GM18520 (cell line): ENCODE data around the gene RAB27A.

Source experiments
- ATAC-seq: cut with Tn5 transposase; IDR thresholded peaks from one replicate; pipeline ENCODE4 v1.9.1; 2021; ENCODE audit not compliant: unreplicated experiment

Gene RAB27A

GRCh38 chr15:55230051-55230670 is 59.5 kb downstream of the RAB27A start:
- no peak for ATAC-seq

DNA sequence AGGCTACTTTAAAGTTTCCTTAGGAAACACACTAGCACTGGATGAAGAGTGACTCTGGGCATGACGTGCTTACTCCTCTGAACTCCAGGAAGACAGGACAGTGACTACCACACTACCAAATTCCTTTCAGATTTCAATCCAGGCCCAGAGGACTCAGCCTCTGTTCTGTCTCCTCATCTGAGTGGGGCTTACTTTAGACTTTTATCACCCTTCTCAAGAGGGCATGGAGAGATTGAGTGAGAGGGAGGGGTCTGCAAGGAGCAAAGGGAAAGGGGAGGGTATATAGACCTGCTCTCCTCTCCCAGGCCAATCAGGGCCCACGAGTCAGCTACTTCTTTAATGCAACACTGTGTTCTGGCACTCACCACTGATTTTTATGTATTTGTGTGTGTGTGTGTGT is 63.5 kb downstream of the RAB27A start:
- ATAC-seq, result no peak

DNA sequence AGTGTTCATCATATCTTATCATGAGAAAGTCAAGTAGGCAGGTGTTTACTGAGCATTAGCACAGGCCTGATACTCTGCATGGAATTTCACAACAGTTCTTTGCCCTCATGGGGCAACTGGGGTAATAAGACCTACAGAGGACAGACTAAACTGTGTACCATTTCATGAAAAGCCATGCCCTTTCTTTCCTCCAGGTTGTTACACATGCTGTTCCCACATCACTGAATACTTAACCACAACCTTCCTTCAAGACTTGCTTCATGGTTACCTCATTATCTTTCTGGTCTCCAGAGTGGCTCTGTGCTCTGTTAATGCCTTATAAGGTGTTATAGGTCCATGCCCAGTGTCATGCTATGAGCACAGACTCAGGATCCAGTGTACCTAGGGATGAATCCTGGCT is 64.7 kb downstream of the RAB27A start:
- no peak for ATAC-seq

DNA sequence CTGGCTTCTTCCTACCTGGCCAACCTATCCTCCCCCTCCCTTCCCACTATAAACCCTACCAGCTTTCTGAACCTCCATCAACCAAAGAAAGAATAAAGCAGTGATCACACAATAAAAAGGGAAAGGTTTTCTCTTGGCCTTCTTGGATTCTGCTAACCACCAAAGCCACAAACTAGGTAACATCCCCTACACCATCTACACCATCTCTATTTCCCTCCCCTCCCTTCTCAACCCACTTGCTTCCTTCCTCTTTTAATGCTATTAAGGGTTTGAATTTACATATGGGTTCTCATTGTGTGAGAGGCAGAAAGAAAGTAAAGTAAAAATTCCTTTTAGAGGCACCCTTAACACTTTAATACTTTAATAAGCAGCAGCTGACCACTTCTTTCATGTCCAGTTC is 67.0 kb downstream of the RAB27A start:
- ATAC-seq, result peak; percentile 54

- peak; percentile 40 for ATAC-seq
Observed at GRCh38 chr15:55221090-55222011, 68.3 kb downstream of the RAB27A start.

DNA sequence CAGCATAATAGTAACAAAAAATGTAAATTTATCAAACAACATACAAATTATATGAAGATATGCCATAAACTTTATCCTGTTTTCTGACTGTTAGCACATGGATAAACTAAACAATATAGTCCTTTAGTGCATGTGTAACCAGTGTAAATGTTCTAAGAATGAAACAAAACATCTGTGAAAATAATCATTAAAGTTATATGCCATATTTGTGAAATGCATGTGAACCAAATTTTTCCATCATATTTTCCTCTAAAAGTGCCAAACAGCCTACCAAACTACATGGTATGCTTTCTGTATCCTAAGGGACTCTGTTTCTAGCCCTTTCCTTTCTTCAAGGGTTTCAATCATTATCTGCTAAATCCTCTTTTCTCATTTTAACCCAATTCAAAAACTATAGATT is 69.0 kb downstream of the RAB27A start:
- no peak for ATAC-seq

DNA sequence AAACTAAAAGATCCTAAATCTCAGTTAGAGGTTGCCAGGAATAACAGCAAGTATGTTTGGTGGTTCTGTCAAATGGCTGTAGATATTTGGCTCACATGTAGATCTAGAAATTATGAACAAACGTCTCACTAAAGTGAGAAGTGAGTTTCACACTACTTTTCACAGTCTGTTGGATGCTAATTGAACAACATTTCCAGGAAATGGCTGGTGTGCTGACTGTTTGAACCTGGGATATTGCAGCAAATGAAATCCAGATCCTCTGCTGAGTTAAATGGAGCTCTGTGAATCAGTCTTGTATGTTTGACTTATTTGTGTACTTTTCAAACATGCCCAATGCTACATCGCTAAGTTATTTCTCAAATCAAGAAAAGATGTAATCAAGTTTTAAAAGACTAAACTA is 71.6 kb downstream of the RAB27A start:
- no peak for ATAC-seq

- ATAC-seq, result no peak
Observed at GRCh38 chr15:55204464-55204863, 85.1 kb downstream of the RAB27A start.

GRCh38 chr15:55202206-55202605 is 87.4 kb downstream of the RAB27A start:
- ATAC-seq, result no peak

DNA sequence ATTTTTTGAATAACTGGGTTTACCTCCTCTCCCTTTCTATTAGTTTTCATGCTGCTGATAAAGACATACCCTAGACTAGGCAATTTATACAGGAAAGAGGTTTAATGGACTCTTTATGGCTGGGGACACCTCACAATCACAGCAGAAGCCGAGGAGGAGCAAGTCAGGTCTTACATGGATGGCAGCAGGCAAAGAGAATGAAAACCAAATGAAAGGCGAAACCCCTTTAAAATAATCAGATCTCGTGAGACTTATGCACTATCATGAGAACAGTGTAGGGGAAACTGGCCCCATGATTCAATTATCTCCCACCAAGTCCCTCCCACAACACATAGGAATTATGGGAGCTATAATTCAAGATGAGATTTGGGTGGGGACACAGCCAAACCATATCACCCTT is 90.9 kb downstream of the RAB27A start:
- ATAC-seq, result no peak

- ATAC-seq, result no peak
Observed at GRCh38 chr15:55197719-55198118, 91.9 kb downstream of the RAB27A start.

DNA sequence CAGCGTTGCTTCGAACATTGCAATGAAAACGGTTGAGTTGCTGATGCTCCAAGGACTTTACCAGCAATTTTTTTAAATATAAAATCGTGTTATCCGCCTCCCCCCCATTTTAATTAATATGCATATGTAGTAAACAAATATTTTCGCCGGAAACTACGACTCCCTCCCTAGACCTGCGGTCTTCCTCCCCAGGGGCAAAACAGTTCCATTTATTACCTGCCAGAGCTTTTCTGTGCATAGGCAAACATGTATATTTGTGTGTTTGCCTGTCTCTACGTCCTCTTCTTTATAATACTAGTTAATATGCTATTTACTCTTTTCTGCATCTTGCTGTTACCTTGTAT is 92.3 kb downstream of the RAB27A start:
- no peak for ATAC-seq

DNA sequence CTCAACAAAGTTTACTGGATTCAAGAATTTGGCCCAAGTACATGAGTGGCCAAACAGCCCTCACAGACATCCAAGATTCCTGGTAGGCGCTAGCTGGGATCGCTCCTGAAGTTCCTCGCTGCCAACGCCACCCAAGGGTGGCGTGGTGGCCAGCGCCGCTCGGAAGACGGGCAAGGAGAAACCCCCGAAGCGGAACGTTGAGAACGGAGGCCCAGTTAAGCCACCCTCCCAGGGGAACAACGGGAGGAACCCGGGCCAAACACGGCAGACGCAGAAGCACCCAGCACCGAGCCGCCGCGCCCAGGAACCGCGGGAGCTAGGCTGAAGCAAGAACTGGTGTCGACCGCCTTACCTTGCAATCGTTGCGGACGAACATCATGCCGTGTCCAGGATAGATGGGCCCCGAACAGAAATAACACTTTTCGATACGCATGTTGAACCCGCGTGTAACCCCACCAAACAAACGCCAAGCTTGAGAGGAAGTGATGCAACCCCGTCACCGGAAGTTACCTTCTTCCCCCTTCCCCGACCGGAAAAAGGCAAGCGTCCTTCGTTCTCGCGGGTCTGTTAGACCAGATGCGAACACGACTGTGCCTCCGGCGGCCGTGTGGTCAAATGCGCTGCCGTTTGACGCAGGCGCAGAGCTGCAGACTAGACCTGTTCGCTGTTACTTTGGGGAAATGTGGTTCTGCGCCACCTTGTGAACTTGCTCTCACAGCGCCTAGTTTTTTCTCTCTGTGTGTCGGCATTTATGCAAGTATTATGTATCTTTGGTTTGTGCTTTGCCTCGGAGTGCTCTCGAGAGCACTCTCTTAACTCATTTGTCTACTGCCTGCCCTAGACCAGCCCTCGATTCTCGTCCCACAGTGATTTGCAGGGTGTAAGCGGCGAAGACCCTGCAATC is 92.9 kb downstream of the RAB27A start, which contains the start of gene RSL24D1:
RSL24D1 (minus strand) TSS at position 484 of the 904 bp plus-strand sequence; CDS start at position 433, 51 bp downstream.
- ATAC-seq, result peak; percentile 96

DNA sequence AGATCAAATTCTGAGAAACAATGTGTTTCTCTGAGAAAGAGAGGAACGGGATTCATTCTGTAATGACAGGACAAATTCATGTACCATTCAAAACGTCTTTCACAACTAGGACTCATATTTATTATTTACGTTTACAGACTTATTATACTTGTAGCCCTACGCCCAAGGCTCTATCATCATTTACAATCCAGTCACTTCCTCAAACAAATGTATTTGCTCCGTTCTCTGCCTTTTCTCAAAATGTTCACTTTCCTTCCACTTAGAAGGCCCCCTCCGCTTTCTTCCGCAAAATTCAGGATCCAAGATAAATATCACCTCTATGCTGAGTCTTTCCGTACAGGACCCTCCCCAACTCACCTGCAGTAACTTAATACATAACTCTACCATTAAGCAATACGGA is 93.6 kb downstream of the RAB27A start:
- ATAC-seq, result no peak

DNA sequence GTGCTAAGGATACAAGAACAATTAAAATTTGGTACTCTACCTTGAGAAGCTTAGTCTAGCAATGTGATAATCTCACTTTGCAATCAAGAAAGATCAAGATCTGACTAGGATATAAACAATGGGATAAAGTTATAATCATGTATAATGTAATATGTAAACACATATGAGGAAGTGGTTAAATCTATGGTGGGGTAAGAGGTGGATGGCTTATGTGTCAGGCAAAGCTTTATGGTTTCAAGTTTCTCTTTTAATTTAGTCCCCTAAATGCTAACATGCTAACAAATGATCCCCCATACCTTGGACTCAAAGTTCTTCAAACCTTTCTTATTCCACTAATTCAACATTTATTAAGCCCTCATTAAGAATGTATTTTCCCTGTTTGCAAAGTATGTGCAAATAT is 95.4 kb downstream of the RAB27A start:
- ATAC-seq, result no peak

DNA sequence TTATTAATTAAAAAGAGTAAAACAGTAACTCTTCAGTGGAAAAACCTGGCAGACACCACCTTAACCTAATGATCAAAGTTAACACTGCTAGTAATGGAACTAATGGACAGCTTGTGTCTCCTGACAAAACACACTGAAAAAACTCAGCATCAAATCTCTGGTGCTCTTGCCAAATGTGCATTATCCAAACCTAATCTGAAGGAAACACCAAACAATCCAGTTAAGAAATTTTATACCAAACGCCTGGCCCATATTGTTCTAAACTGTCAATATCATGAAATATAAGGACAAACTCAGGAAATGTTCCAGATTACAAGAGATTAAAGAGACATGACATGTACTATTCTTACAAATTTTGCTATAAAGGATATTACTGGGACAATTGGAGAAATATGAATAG is 103.3 kb downstream of the RAB27A start:
- ATAC-seq, result no peak

DNA sequence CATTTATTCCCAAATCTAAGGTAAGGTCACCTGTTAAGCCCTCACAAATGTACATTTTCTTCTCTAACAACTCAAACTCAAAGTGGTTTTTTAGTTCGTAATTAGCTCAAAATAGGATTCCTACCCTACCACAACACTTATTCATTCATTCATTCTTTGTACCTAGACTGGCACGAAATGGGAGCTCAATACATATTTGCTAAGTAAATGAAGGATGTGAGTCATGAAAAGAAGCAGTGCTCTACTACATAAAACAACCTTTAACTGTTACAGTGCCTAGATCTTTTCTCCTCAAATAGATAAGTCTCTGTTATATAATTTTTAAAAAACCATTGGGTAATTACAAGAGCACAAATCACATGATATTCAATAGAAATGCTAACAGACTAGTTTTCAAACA is 105.9 kb downstream of the RAB27A start:
- no peak for ATAC-seq

- ATAC-seq, result no peak
Observed at GRCh38 chr15:55179141-55179540, 110.5 kb downstream of the RAB27A start.

- ATAC-seq, result no peak
Observed at GRCh38 chr15:55170361-55170760, 119.3 kb downstream of the RAB27A start.

DNA sequence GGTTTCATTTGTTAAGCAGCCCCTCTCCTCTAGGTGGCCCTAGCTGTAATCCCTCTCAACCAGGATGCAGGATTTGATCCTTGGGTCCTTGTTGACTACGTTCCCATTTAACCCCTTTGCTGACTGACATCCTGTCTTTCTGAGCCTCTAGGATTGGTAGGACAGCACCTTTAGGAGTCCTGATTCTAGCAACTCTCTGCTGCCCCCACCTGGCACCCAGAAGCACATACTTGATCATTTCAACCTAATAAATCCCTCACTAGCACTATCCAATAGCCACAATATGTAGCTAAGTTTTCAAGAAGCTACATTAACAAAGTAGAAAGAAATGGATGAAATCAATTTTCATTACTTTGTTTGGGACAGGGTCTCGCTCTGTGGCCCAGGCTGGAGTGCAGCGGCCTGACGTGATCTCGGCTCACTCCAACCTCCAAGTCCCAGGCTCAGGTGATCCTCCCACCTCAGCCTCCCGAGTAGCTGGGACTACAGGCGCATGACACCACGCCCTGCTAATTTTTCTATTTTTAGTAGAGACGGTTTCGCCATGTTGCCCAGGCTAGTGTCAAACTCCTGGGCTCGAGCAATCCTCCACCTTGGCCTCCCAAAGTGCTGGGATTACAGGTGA is 121.2 kb downstream of the RAB27A start:
- ATAC-seq, result peak; percentile 58

- no peak for ATAC-seq
Observed at GRCh38 chr15:55164284-55164683, 125.3 kb downstream of the RAB27A start.
